ENCODE data around the gene FAM107A. TPM values are rescaled to one million over a fixed set of nuclear protein-coding genes. Genes with fewer than 3 reads are reported as not detected.

The FAM107A gene
- total and polyA plus RNA-seq, 2 of the 13 experiments (the other 11 are each of a cell fraction or from before 2014, with no cell fraction given): not detected

DNA sequence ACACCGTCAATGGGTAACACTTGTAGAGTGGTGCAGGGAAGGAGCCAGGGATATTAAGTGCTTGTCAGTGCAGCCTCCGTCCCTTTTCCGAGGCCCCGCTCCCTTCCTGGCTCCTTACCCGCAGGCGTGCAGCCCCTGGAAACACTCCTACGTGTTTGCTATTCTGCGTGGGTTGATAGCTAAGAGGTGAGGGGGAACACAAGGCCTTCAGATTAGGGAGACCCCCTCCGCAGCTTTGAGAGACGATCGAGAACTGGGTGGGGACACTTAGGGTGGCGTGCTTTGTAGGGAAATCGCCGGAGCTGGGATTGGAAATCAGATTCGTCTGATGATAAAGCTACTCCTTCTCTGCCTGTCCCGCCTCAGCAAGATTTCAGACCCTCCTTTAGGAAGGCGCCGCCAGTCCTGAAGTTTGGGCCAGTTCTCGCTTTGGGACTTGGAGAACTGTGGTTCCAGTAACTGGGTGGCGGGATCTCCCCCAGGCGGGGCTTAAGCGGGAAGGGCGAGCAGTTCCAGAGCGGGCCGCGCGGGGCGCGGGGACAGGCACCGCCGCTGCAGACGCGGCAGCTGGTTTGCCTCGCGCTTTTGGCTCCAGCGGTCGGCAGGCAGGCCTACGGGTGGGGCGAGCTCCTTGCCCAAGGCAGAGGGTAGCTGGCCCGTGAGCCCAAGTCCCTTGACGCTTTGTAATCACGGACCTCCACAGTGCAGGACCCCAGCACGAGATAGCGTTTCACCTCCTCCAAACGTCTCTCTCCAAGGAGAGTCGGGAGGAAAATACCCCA, 8.0 kb upstream of the FAM107A start (continued):
- TF ChIP-seq, protein P1, sequence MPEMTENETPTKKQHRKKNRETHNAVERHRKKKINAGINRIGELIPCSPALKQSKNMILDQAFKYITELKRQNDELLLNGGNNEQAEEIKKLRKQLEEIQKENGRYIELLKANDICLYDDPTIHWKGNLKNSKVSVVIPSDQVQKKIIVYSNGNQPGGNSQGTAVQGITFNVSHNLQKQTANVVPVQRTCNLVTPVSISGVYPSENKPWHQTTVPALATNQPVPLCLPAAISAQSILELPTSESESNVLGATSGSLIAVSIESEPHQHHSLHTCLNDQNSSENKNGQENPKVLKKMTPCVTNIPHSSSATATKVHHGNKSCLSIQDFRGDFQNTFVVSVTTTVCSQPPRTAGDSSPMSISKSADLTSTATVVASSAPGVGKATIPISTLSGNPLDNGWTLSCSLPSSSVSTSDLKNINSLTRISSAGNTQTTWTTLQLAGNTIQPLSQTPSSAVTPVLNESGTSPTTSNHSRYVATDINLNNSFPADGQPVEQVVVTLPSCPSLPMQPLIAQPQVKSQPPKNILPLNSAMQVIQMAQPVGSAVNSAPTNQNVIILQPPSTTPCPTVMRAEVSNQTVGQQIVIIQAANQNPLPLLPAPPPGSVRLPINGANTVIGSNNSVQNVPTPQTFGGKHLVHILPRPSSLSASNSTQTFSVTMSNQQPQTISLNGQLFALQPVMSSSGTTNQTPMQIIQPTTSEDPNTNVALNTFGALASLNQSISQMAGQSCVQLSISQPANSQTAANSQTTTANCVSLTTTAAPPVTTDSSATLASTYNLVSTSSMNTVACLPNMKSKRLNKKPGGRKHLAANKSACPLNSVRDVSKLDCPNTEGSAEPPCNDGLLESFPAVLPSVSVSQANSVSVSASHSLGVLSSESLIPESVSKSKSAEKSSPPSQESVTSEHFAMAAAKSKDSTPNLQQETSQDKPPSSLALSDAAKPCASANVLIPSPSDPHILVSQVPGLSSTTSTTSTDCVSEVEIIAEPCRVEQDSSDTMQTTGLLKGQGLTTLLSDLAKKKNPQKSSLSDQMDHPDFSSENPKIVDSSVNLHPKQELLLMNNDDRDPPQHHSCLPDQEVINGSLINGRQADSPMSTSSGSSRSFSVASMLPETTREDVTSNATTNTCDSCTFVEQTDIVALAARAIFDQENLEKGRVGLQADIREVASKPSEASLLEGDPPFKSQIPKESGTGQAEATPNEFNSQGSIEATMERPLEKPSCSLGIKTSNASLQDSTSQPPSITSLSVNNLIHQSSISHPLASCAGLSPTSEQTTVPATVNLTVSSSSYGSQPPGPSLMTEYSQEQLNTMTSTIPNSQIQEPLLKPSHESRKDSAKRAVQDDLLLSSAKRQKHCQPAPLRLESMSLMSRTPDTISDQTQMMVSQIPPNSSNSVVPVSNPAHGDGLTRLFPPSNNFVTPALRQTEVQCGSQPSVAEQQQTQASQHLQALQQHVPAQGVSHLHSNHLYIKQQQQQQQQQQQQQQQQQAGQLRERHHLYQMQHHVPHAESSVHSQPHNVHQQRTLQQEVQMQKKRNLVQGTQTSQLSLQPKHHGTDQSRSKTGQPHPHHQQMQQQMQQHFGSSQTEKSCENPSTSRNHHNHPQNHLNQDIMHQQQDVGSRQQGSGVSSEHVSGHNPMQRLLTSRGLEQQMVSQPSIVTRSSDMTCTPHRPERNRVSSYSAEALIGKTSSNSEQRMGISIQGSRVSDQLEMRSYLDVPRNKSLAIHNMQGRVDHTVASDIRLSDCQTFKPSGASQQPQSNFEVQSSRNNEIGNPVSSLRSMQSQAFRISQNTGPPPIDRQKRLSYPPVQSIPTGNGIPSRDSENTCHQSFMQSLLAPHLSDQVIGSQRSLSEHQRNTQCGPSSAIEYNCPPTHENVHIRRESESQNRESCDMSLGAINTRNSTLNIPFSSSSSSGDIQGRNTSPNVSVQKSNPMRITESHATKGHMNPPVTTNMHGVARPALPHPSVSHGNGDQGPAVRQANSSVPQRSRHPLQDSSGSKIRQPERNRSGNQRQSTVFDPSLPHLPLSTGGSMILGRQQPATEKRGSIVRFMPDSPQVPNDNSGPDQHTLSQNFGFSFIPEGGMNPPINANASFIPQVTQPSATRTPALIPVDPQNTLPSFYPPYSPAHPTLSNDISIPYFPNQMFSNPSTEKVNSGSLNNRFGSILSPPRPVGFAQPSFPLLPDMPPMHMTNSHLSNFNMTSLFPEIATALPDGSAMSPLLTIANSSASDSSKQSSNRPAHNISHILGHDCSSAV (CRISPR knock-in tag; IDR thresholded peaks at IDR 0.05; ENCODE audit: borderline replicate concordance): no peak
- TF ChIP-seq ZSCAN31 (CRISPR knock-in tag; IDR thresholded peaks at IDR 0.05; ENCODE audit: low read depth) (peak; percentile 46; the same call in 1 of the 2 replicates), ZNF564 (CRISPR knock-in tag; IDR thresholded peaks at IDR 0.05) (peak; percentile 59; the same call in 1 of the 2 replicates), PHB2 (IDR thresholded peaks at IDR 0.05; ENCODE audit: partially characterized antibody) (no peak), ASH2L (IDR thresholded peaks at IDR 0.05; ENCODE audit: insufficient read length, low read depth, low read length) (peak; percentile 38), ZNF331 (CRISPR knock-in tag; IDR thresholded peaks at IDR 0.05) (0 out of 2 replicates have a peak, but pooled peaks have one; percentile 38), CAMTA2 (CRISPR knock-in tag; IDR thresholded peaks at IDR 0.05; ENCODE audit: borderline replicate concordance) (no peak), KDM4B (CRISPR knock-in tag; IDR thresholded peaks at IDR 0.05) (no peak), NR2F6 (IDR thresholded peaks at IDR 0.05) (no peak), NR2F6 (CRISPR knock-in tag; IDR thresholded peaks at IDR 0.05) (no peak), BORCS8-MEF2B (CRISPR knock-in tag; IDR thresholded peaks at IDR 0.05) (0 out of 2 replicates have a peak, but pooled peaks have one; percentile 47), TBX3 (IDR thresholded peaks at IDR 0.05; ENCODE audit: borderline replicate concordance) (no peak), TCF12 (IDR thresholded peaks at IDR 0.05) (no peak), TCF12 (CRISPR knock-in tag; IDR thresholded peaks at IDR 0.05) (no peak), EHMT2 (IDR thresholded peaks at IDR 0.05; ENCODE audit: borderline replicate concordance, low read depth, low read length) (no peak)
- TF ChIP-seq, protein P2, sequence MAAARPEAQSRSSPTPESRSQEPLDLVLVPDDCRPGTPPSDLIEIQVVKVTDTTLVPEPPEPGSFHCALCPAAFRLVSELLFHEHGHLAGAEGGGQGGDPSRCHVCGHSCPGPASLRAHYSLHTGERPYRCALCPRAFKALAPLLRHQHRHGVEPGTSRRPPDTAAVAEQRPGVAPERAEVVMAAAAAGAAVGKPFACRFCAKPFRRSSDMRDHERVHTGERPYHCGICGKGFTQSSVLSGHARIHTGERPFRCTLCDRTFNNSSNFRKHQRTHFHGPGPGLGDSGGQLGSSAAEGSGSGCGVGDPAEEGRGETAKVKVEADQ (CRISPR knock-in tag; IDR thresholded peaks at IDR 0.05; ENCODE audit: borderline replicate concordance): peak; percentile 17; the same call in 1 of the 2 replicates
- TF ChIP-seq, protein P3, sequence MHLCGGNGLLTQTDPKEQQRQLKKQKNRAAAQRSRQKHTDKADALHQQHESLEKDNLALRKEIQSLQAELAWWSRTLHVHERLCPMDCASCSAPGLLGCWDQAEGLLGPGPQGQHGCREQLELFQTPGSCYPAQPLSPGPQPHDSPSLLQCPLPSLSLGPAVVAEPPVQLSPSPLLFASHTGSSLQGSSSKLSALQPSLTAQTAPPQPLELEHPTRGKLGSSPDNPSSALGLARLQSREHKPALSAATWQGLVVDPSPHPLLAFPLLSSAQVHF (CRISPR knock-in tag; IDR thresholded peaks at IDR 0.05): no peak
- TF ChIP-seq, protein P4, sequence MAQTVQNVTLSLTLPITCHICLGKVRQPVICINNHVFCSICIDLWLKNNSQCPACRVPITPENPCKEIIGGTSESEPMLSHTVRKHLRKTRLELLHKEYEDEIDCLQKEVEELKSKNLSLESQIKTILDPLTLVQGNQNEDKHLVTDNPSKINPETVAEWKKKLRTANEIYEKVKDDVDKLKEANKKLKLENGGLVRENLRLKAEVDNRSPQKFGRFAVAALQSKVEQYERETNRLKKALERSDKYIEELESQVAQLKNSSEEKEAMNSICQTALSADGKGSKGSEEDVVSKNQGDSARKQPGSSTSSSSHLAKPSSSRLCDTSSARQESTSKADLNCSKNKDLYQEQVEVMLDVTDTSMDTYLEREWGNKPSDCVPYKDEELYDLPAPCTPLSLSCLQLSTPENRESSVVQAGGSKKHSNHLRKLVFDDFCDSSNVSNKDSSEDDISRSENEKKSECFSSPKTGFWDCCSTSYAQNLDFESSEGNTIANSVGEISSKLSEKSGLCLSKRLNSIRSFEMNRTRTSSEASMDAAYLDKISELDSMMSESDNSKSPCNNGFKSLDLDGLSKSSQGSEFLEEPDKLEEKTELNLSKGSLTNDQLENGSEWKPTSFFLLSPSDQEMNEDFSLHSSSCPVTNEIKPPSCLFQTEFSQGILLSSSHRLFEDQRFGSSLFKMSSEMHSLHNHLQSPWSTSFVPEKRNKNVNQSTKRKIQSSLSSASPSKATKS (CRISPR knock-in tag; IDR thresholded peaks at IDR 0.05): no peak

All from HepG2 (cell line).